IPS-NIHi11 (cell line): ENCODE measurements around the gene MTMR11.
"Not testable (repeated sequence)": the region's sequence is repeated elsewhere in the genome, so short reads cannot be mapped to it uniquely, and the experiment has no call there.

Experiments used
- DNase-seq: peaks from one replicate; pipeline ENCODE4 v3.0.0; 2012; ENCODE audit warnings: mixed read lengths, low spot score

MTMR11 gene

DNA sequence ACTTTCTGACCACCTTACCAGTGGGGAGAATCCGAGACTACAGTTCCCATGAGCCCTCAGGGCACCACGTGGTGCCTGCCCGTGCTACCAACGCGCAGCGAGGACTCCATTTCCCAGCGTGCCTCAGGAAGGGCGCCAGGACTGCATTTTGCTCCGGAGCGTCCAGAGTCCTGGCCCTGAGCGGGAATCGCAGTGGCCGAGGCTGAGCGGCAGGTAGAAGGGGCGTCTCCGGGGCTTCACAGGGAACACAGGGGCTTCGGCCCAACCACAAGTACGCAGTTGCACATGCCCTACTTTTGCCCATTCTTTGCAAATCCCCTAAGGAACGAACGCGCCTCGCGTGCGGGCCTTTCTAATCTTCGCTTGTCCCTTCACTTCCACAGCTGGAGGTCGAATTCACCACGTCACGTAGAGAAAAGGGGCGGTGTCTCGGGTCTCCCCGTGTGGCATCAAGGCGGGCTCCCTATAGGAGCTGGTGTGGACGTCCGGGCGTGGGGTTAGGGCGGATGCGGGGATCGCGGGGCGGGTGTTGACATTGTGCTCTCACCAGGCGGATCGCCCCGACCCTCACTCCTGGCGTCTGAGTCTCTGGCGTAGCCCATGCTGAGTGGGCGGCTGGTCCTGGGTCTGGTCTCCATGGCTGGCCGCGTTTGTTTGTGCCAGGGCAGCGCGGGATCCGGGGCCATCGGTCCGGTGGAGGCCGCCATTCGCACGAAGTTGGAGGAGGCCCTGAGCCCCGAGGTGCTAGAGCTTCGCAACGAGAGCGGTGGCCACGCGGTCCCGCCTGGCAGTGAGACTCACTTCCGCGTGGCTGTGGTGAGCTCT lies 37.0 kb downstream of the MTMR11 start, which contains the start of gene BOLA1:
TSS of gene BOLA1 (plus strand) at position 109 of the 825 bp plus-strand sequence. CDS start at position 601, 492 bp downstream.
- DNase-seq, result peak; percentile 96

- DNase-seq, result no peak
These were observed 40.1 kb downstream of the MTMR11 start for GRCh38 chr1:149896575-149896974.

DNA sequence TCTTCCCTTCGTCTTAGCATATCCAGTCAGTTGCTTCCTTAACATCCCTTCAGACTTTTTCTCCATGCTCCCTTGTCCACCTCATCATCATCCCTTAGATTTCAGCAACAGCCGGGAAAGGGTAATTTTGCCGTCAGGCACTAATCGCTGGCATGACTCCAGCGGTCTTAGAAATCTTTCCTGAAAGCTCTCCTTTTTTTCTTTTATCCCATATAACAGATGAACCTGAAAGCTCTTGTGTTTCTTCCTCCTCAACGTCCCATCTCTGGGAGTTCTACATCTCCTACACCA lies 47.7 kb downstream of the MTMR11 start:
- no peak for DNase-seq

DNA sequence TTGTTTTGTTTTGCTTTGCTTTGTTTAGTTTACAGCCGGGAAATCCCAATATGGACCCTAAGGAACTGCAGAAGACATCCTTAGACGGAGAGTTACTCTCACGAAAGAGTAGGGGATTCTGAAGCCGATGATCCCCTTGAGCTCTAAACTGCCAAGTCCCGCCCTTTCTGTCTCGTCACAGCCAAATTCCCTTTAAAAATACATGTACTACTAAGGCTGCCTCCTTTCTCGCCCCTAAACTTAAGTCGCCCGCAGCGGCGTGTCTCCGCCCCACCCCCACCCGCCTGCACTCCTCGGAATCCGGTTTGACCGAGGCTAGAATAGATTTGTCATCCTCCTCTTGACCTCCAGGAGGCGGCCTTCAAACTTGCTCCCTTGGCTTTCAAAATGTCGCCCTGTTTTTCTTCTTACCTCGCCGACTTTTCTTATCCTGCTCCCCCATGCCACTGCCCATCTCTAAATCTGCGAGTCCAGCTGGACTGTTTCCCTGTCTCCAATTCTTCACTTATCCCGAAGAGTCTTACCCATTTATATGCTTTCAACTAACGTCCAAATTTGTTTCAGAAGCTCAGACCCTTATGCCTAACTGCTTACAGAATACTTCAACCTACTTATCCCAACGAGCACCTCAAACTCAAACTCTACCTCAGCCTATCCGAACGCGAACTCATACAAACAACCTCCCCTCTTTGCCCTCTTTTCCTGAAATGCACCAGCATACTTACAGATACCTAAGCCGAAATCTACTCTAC lies 48.3 kb downstream of the MTMR11 start:
- peak; percentile 63 for DNase-seq

DNA sequence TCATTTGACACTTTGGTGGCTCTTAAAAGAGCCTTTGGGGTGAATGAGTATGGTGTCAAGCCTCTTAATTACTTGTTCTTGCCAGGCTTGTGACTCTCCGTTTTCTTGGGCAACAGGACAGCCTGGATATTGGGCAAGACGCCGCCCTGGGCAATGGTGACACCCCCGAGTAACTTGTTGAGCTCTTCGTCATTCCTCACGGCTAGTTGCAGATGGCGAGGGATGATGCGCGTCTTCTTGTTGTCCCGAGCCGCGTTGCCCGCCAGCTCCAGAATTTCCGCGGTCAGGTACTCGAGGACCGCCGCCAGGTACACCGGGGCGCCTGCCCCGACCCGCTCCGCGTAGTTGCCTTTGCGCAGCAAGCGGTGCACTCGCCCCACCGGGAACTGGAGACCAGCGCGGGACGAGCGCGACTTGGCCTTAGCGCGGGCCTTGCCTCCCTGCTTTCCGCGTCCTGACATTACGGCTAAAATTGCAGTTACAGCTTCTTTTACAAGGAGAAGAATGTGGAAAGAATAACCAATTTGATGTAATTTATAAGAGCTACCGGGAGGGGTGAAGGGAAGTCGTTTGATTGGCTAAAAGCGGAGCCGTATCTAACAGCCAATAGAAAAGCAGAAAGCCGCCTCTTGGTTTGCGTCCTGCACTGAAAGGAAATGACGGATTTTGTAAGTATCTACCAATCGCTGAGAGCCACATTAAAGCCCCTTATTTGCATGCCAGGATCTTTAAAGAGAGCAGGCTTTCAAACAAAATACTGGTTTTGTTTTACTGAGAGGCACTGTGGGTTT lies 49.0 kb downstream of the MTMR11 start:
- peak; percentile 72 for DNase-seq

DNA sequence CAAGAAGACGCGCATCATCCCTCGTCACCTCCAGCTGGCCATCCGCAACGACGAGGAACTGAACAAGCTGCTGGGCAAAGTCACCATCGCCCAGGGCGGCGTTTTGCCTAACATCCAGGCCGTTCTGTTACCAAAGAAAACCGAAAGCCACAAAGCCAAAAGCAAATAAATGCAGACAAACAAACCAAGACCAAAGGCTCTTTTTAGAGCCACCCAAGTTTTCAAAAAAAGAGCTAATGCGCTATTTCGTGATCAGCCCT lies 49.6 kb downstream of the MTMR11 start:
- not testable (repeated sequence) for DNase-seq

- peak; percentile 81 for DNase-seq
These were observed 50.1 kb downstream of the MTMR11 start for GRCh38 chr1:149886396-149887195.

DNA sequence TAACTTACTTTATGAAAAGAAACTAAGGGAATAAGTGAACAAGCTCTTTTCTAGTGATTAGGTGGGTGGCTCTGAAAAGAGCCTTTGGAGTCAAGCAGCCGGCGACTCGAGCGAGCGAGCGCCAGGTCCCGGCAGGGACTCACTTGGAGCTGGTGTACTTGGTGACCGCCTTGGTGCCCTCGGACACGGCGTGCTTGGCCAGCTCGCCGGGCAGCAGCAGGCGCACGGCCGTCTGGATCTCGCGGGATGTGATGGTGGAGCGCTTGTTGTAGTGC lies 50.6 kb downstream of the MTMR11 start:
- not testable (repeated sequence) for DNase-seq

DNA sequence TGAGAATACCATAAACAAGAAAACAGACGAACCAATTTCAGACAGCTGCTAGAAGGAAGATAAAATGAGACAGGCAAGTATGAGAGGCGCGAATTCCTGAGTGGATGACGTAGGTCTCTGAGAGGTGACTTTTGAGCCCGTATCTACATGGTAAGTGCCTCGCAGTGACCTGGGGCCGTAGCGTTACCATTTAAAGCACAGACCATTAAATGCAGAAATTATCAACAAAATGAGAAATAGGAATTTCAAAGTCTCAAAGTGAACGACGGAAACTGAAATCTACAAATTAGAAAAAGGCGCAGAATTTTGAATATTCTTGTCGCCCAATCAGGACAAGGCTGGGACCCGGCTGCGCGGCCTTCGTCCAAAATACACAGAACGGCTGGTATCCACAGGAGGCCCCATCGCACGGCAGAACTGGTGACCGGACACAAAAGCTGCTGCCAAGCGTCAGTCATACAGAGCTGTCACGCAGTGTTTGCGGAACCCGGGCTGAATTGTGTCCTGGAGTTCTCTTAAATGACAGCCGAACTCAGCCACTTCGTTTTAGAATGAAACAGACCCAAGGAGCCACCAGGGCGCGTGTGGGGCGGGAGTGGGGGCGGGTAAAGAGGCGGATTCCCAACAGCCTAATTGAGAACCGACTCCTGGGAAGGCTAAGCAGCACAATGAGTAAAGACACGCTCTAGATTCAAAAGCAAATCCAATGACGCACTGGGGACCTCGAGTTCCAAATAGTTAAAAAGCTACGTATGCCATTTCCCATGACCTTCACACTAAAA lies 51.1 kb downstream of the MTMR11 start:
- peak; percentile 52 for DNase-seq

GRCh38 chr1:149884433-149885338 lies 52.0 kb downstream of the MTMR11 start:
- no peak for DNase-seq

DNA sequence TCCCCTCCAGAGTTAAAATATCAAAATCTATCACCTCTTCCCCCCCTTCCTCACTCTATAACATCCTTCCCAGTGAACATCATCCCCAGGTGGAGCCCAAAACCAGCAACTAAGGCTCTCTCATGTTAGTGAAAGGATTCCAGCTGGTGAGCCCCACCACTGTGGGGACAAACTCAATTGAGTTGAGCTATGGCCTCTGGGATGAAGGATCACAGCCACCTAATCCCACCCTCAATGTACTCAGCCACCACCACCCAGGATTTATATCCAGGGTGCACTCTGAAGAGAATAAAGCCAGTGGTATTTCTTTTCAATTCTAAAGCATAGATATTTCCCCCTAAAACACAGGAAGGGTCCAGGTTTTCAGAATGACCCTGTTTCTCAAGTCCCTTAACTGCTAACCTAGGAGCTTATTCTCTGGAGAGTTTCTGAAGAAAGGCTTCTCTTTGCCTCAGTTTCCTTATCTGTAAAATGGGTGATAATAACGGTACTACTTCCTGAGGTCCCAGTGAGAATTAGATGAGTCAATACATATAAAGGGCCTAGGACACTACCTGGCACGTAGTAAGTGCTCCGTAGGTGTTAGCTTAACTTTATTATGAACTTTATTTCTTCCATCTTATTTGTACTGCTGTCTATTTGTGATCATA lies 53.0 kb downstream of the MTMR11 start:
- no peak for DNase-seq

GRCh38 chr1:149881876-149882275 lies 54.8 kb downstream of the MTMR11 start:
- DNase-seq, result no peak

DNA sequence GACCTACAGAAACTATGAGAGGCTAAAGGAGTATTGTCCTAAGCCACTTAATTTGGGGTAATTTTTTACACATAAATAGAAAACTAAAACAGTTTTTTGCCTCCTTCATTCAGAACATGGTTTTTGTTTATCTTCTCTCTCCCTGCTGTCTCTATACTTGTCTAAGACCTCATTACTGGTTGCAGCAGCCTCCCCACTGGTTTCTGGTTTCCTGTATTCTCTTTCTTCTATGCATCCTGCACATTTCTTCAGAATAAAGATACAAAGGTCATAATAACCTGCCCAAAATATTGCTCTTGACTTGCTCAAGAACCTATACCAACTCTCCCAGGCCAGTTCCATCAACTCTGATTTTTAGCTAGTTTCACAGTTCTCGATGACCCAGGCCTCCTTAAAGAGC lies 57.1 kb downstream of the MTMR11 start:
- DNase-seq, result no peak
